ENCODE data around the gene ODF2.
"Not testable (repeated sequence)": the region's sequence is repeated elsewhere in the genome, so short reads cannot be mapped to it uniquely, and the experiment has no call there.

Gene ODF2

DNA sequence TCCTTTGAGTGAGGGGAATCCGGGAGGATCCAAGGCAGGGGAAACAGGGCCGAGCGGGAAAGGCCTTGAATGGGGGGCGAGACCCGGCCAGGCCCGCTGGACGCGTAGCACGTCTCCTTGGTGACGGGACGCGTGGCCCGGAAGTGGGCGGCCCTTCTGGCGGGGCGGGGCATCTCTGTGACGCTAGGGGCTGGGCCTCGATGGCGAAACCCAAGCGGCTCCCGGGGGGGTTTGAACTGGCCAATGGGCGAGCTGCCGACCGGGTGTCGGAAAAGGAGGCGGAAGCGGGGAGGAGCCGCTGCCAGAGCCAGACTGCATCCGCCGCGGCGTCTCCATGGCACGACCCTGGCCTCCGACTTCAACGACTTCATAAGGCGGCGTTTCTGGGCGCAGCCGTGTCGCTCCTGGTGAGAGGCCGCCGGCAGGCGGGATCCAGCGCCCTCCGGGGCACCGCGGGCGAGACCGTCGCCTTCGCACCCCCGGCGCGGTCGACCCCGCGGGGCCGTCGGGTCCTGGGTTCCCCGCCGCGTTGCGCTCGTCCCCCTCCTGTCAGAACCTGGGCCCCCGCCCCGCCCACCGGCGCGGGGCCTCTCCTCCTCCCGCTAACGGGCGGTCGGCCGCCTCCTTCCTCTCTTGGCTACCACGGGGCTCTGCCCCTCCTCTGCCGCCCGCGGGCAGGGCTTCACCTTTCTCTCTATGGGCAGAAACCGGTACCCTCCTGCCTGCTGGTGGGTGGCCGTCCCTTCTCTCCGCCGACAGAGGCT, at the start of gene ODF2:
TSS of gene ODF2 (plus strand) at position 158 of the 764 bp plus-strand sequence. CDS start at position 244, 86 bp downstream.
- peak; percentile 99 for DNase-seq (ENCODE audit: low spot score)

GRCh38 chr9:128406848-128407391, 48.9 kb upstream of the ODF2 start:
- DNase-seq (ENCODE audit: low spot score): peak; percentile 48

- DNase-seq (ENCODE audit: low spot score): peak; percentile 76
Observed at GRCh38 chr9:128408963-128409431, 46.8 kb upstream of the ODF2 start.

GRCh38 chr9:128409450-128409849, 46.4 kb upstream of the ODF2 start:
- DNase-seq (ENCODE audit: low spot score): peak; percentile 51

DNA sequence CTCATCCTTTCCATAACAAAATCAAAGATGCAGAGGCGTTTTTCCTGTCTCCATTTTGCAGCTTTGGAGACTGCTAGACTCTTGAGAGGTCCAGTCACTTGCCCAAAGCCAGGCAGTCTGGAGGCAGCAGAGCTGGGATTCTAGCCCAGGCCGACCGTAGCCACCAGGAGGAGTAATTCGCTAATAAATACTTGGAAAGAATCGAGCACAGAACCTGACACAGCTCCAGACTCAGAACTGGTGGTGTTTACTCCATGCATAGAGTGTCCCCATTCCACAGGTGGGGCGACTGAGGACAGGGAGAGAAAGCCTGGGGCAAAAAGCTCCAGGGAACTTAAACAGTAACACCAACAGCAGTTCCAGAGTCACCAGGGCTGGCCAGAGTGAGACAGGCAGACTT, 45.8 kb upstream of the ODF2 start:
- peak; percentile 65 for DNase-seq (ENCODE audit: low spot score)

DNA sequence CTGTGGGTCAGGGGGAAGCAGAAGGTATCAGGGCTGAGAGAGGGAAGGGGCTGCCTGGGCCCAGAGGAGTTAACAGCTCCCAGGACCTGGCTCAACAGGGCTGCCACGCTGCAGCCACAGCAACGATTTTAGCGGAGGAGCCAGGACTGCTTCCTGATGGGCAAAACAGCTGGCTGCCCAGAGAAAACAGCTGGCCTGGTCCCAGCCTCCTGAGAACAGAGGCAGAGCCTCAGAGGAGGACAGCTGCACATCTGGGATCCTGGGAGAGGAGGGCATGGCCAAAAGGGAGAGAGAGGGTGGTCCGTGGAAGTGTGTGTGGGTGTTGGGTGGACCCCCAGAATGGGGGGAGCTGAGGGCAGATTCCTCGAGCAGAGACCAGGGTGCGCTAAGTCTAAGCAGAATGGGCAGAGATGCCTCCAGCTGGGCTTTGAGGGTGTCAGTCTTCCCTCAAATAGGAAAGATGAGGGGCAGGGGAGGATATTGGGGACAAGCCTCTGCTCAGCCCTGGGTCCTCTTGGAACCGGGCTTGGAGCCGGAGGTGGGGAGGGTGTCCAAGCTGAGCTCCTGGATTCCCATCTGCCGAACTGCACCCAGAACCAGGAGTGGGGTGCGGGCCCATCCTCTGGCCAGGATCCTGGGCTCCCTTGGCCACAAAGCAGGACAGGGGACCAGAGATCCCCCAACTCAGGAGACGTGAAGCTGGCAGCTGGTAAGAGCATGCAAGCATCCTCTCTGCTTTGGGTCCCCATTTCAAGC, 44.3 kb upstream of the ODF2 start:
- peak; percentile 44 for DNase-seq (ENCODE audit: low spot score)

DNA sequence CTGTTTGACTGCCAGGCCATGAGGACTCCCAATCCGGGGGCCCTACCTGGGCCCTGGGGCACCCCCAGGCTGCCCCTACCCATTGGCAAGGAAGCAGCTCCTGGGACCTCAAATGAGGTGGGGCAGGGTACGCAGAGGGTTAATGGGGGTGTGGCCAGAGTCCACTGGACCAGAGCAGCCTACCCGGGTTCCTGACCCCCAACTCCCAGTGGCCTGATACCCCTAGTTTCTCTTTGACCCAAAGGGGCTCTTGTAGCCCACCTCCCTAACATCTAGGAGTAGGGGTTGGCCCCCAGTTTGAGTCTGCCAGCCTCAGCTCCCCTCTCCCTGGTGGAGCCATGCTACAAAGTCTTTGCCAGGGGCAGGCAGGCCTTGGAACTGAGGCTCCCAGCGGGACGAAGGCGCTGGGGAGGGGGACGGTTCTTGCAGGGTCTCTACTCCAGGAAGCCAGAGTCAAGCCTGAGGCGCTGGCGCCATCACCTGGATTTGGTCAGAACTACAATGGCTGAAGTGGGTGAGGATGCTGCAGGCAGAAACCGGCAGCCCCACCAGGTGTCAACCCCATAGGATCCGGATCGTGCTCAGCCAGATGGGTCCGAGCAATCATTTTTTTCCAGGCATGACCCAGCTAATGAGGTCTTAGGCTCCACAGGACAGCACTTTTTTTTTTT, 43.6 kb upstream of the ODF2 start:
- DNase-seq (ENCODE audit: low spot score): peak; percentile 95

GRCh38 chr9:128413728-128414127, 42.1 kb upstream of the ODF2 start:
- not testable (repeated sequence) for DNase-seq (ENCODE audit: low spot score)

DNA sequence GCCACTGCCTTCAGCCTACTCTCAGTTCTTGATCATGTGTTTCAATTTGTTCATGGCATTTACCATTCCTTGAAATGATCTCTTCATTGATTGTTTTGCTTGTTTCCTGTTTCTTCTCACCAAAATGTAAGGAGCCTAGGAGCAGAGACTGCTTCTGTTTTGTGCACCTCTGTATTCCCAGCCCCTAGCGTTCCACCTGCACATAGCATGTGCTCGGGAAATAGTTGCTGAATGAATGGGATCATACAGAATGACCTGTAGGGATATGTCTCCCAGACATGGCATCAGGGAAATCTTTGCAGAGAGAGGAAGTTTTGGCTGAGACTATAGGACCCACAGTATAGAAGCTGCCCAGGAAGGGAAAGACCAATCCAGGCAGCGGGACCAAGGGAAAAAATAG, 41.3 kb upstream of the ODF2 start:
- DNase-seq (ENCODE audit: low spot score): peak; percentile 42

DNA sequence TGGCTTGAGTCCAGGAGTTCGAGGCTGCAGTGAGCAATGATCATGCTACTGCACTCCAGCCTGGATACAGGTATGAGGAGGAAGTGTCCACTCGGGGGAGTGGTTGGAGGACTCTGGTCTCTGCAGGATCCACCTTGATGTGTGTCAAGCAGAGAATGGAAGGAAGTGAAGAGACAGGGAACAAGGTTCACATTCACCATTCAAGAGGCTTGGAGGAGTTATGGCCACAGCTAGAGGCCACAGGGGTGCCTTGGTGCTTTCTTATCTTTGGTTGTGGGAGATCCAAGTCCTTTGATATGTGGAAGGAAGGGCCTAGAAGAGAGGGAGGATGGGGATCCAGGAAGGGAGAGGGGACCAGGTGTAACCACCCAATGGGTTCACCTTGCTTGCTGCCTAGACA, 40.5 kb upstream of the ODF2 start:
- DNase-seq (ENCODE audit: low spot score): peak; percentile 38

DNA sequence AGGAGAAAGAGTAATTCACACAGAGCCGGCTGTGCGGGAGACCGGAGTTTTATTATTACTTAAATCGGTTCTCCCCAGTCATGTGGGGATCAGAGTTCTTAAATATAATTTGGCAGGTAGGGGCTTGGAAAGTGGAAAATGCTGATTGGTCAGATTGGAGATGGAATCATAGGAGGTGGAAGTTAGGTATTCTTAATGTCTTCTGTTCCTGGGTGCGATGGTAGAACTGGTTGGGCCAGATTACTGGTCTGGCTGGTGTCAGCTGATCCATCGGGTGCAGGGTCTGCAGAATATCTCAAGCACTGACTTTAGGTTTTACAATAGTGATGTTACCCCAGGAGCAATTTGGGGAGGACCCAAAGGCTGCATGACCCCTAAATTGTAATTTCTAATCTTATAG, 39.8 kb upstream of the ODF2 start:
- DNase-seq (ENCODE audit: low spot score): peak; percentile 43

DNA sequence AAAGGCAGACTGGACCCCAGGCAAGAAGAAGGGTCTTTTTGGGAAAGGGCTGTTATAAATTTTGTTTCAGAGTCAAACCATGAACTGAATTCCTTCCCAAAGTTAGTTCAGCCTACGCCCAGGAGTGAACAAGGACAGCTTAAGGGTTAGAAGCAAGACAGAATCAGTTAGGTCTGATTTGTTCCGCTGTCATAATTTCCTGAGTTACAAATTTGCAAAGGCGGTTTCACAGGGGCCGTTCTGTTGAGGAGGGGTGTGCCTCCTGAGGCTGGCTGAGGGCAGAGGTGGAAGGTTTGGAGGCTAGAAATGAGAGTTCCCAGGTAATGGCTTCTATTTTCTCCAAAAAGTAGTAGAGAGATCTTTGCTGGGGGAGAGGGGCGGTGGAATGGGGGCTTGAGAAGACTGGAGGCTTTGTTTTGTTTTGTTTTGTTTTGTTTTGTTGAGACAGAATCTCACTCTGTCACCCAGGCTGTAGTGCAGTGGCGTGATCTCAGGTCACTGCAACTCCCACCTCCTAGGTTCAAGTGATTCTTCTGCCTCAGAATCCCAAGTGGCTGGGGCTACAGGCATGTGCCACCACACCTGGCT, 39.3 kb upstream of the ODF2 start:
- no peak for DNase-seq (ENCODE audit: low spot score)

- DNase-seq (ENCODE audit: low spot score): peak; percentile 58
Observed at GRCh38 chr9:128419061-128419925, 36.5 kb upstream of the ODF2 start.

GRCh38 chr9:128420060-128420650, 35.7 kb upstream of the ODF2 start:
- DNase-seq (ENCODE audit: low spot score): no peak

- DNase-seq (ENCODE audit: low spot score): peak; percentile 83
Observed at GRCh38 chr9:128420651-128421481, 34.9 kb upstream of the ODF2 start, which contains the start of gene CERCAM. TSS of gene CERCAM (plus strand) at chr9:128420857. CDS start at chr9:128420878, 21 bp downstream.

DNA sequence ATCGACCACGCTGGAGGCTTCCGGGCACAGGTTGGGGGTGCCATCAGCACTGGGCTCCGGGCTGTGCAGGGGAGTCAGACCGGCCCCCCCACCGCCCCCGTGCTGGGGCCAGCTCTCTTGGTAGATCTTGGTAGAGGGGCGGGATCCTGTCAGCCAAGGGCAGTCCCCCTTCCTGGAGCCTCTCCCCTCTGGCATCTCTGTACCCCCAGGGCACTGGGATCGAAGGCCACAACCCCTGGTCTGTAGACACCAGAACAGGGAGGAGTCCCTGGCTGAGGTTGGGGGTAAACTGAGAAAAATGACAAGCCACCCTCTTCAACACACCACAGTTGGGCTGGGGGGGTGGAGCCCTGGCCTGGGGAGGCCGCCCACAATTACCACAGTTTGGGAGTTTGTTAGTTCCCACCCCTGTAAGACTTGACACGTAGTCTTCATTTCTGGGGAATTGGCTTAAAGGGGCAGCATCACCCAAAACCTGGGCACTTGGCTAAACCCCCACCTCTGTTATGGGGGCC, 34.3 kb upstream of the ODF2 start:
- DNase-seq (ENCODE audit: low spot score): no peak

- DNase-seq (ENCODE audit: low spot score): not testable (repeated sequence)
Observed at GRCh38 chr9:128422022-128422782, 33.6 kb upstream of the ODF2 start.

GRCh38 chr9:128422783-128423150, 33.0 kb upstream of the ODF2 start:
- no peak for DNase-seq (ENCODE audit: low spot score)

GRCh38 chr9:128423356-128423755, 32.5 kb upstream of the ODF2 start:
- not testable (repeated sequence) for DNase-seq (ENCODE audit: low spot score)

All from ecto neural progenitor cell (in vitro differentiated cells).